ENCODE results near the gene TGOLN2.
A peak's percentile ranks its signal among the peaks of the same experiment; 100 is the strongest.
"Not testable (repeated sequence)": the region's sequence is repeated elsewhere in the genome, so short reads cannot be mapped to it uniquely, and the experiment has no call there.

The TGOLN2 gene

GRCh38 chr2:85334928-85335327 lies 7.1 kb upstream of the TGOLN2 start:
- no peak for DNase-seq

DNA sequence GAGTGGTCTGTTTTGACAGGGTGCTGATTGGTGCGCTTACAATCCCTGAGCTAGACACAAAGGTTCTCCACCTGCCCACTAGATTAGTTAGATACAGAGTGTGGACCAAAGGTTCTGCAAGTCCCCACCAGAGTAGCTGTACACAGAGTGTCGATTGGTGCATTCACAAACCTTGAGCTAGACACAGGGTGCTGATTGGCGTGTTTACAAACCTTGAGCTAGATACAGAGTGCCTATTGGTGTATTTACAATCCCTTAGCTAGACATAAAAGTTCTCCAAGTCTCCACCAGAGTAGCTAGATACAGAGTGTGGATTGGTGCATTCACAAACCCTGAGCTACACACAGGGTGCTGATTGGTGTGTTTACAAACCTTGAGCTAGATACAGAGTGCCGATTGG lies 6.1 kb upstream of the TGOLN2 start:
- not testable (repeated sequence) for DNase-seq

DNA sequence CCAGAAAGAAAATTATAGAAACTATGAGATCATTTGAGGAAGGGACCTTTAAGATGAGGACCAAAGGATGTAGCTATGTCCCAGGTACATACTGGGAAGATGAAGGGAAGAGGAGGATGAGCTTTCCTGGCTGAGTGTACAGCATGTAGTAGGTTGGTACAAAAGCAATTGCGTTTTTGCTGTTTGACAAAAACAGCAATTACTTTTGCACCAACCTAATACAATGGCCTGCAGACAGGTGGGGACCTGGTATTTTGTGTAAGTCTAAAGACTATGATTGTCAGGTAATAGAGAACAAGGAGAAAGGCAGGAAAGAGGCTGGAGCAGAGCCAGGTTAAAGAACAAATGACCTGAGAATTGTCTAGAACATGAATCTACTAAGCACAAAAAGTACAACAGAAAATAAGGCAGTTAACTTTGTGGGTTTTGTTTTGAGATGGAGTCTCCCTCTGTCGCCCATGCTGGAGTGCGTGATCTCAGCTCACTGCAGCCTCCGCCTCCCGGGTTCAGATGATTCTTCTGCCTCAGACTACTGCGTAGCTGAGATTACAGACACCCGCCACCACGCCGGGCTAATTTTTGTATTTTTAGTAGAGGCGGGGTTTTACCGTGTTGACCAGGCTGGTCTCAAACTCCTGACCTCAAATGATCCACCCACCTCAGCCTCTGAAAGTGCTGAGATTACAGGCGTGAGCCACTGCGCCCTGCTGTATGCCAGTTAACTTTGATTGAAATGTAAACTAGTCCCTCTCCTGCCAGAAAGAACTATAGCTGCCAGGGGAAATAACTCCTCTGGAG lies 3.2 kb upstream of the TGOLN2 start:
- no peak for DNase-seq

- DNase-seq = not testable (repeated sequence)
Observed at GRCh38 chr2:85329701-85330100, 1.9 kb upstream of the TGOLN2 start.

- DNase-seq = no peak
Observed at GRCh38 chr2:85329181-85329651, 1.4 kb upstream of the TGOLN2 start.

- peak; percentile 45 for DNase-seq
Observed at GRCh38 chr2:85327160-85327821, 498 bp downstream of the TGOLN2 start.

DNA sequence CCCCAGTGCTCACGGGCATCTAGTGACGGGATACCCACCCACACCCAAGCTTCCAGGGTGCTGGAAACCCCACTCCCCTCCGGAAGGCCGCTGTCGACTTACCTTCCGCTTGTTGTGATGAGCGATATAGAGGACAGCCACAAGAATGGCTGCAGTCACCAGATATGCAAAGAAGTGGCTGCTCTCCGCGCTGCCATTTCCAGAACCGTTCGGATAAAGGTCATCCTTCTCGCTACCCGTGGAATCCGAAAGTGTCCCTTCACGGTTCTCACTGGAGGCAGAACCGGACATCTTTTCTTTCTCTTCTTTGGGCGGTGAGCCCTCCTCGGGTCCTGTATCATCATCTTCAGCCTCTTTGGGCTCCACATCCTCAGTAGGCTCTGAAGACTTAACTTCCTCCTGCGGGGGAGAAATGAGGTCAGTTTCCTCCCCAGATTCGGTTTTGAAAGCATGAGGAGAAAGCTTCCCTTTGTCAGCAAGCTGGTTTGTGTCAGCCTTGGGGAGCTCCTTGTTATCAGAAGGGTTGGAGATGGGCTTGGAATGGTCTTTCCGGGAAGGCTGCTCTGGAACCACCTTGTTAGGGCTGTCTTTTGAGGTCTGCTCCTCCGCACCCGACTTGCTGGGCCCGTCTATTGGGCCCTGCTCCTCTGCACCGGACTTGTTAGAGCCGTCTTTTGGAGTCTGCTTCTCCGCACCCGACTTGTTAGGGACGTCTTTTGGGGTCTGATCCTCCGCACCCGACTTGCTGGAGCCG lies 1.2 kb downstream of the TGOLN2 start:
- peak; percentile 25 for DNase-seq

DNA sequence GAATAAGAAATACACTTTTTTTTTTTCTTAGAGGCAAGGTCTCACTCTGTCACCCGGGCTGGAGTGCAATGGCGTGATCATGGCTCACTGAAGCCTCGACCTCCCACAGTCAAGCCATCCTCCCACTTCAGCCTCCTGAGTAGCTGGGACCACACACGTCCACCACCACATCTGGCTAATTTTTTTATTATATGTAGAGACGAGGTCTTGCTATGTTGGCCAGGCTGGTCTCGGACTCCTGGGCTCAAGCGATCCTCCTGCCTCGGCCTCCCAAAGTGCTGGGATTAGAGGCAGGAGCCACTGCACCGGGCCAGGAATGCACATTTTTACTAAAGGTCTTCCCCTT lies 2.4 kb downstream of the TGOLN2 start:
- DNase-seq = no peak

DNA sequence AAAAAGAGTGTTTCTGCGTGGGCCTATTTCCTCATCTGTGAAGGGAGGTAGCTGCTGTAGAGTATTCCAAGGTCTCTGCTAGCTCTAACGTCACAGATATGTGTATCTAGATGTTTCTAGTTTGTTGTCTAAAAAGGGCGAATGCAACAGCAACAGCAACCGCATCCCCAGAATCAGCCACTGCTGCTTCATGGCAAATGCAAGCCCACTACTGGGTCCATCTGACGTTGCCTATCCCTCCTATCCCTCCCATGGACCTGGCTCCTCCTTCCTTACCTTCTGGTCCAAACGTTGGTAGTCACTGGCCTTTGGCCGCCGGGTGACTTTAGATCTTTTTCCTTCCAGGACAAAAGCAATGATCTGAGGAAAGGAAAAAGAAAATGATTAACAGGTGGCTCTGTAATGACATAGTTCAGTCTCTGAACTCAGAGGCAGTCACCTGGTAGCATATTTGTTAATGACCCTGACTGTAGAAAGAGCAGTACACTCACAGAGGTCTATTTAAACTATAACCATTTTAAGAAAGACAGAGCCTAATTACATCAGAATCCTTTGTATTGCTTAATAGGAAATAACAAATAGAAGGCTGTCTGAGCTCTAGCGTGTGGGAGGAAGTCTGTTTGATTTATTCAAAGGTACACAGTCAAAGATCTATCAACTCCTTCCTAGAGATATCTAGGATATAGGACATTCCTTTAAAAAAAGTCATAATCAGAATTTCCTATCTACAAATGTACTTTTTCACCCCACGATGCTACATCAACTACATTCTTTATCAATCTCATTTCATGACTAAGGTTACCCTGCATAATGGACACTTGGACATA lies 2.9 kb downstream of the TGOLN2 start:
- DNase-seq = no peak

- DNase-seq = not testable (repeated sequence)
Observed at GRCh38 chr2:85323988-85324367, 3.8 kb downstream of the TGOLN2 start.

GRCh38 chr2:85323351-85323987 lies 4.3 kb downstream of the TGOLN2 start:
- no peak for DNase-seq

GRCh38 chr2:85319796-85320195 lies 8.0 kb downstream of the TGOLN2 start:
- no peak for DNase-seq

GRCh38 chr2:85318222-85319074 lies 9.3 kb downstream of the TGOLN2 start:
- no peak for DNase-seq

DNA sequence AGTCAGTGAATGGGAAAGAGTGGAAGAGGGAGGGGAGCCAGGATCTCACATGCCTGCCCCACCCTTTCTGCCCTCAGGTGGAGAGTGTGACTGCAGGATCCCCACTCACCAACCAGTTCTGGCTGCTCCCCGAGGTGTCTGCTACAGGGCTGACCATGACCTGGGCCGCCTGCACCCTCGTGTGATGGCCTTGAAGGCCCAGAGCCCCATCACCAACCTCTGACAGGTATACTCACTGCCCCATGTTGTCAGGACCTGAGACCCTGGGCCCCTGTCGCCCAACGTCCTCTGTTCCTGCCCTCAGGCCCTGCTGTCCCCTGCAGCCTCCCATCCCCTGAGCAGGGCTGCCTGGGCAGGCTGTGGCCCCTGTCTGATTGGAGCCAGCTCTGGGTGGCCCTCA lies 11.9 kb downstream of the TGOLN2 start:
- DNase-seq = not testable (repeated sequence)

DNA sequence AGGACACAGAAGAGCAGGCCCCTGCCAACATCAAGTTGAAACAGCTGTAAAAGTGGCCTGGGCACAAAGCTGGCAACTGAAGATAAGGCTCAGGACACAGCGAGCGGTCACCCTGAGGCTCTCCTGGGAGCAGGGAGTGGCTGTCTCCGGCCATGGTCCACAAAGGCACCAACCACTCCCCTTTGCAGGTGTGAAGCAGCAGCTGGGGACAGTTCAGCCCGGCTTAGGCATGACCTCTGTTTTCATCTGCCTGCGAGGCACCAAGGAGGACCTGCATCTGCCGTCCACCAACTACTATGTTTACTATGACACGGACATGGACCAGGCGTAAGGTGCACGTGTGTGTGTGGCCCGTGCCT lies 12.9 kb downstream of the TGOLN2 start:
- DNase-seq = no peak

DNA sequence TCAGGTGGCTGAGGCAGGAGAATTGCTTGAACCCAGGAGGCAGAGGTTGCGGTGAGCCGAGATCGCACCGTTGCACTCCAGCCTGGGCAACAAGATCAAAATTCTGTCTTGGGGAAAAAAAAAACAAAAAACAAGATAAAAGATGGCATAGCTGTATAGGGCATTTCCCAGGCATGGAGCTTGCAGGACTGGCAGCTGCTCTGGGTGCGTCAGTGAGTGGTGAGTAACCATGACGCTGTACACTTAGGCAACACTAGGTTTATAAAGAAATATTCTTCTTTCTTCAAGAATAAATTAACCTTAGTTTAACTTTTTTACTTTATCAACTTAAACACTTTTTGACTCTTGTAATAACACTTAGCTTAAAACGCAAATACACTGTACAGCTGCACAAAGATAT lies 15.4 kb downstream of the TGOLN2 start:
- no peak for DNase-seq

- DNase-seq = no peak
Observed at GRCh38 chr2:85310330-85310729, 17.5 kb downstream of the TGOLN2 start.

- DNase-seq = no peak
Observed at GRCh38 chr2:85309699-85310321, 18.0 kb downstream of the TGOLN2 start.

DNA sequence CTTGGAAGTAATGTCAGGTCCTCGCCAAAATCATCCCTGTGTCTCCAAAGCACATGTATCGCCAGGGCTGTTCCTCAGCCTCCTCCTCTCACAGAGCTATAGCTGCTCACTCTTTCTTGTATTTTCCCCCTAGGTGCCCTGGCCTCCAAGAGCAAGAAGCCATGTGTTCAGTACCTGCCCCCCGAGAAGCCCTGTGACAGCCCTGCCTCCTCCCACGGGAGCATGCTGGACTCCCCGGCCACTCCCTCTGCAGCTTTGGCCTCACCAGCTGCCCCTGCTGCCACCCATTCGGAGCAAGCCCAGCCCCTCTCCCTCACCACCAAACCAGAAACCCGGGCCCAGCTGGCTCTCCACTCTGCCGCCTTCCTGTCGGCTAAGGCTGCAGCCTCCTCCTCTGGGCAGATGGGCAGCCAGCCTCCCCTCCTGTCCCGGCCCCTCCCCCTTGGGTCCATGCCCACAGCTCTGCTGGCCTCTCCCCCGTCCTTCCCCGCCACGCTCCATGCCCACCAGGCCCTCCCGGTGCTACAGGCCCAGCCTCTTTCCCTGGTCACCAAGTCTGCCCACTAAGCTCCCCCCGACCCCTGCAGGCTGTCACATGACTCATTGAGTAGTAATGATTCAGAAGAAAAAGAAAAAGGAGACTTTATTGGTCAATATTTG lies 18.8 kb downstream of the TGOLN2 start:
- DNase-seq = no peak

DNA sequence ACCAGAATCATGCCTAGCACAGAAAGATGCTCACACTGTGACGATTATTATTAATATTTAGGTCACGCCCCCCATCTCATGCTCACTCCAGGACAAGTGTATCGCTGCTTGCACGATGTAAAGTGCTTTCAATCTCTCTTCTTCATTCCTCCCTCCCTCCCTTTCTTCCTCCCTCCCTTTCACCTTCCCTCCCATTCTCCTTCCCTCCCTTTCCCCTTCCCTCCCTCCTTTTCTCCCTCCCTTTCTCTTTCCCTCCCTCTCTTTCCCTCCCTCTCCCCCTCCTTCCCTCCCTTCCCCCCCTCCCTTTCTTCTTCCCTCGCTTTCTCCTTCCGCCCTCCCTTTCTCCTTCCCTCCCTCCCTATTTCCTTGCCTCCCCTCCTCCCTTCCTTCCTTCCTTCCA lies 19.6 kb downstream of the TGOLN2 start:
- DNase-seq = no peak

GRCh38 chr2:85307527-85307897 lies 20.3 kb downstream of the TGOLN2 start:
- DNase-seq = no peak

Measured in stimulated activated CD4-positive, alpha-beta T cell treated with anti-CD3 and anti-CD28 coated beads, Interleukin-12 subunit alpha, Interleukin-12 subunit beta, amount 100 ng/mL, for 4 hours (primary cell).